GM19455 (cell line): Measurements from ENCODE around the gene RDH5.

ENCODE experiments used
- ATAC-seq: cut with Tn5 transposase; IDR thresholded peaks from one replicate; pipeline ENCODE4 v1.9.1; 2021; ENCODE audit not compliant: unreplicated experiment

The RDH5 gene

DNA sequence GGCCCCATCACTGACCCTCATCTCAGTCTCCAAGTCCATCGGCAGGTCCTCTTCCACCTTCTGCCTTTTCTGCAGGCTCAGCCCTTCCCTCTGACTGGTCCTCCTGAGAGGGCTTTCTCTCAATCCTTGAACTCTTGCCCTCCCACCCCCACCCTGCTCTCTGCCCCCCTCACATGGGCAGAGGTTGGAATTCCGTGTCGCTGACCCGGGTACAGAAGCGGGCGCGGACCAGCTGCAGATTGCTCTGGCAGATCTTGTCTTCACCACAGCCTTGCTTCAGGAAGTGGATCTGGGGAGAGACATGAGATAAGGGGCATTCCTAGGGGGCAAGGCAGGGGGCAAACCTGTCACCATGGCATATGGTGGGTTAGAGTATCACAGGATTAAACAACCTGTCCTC, 24.8 kb upstream of the RDH5 start:
- ATAC-seq: no peak

DNA sequence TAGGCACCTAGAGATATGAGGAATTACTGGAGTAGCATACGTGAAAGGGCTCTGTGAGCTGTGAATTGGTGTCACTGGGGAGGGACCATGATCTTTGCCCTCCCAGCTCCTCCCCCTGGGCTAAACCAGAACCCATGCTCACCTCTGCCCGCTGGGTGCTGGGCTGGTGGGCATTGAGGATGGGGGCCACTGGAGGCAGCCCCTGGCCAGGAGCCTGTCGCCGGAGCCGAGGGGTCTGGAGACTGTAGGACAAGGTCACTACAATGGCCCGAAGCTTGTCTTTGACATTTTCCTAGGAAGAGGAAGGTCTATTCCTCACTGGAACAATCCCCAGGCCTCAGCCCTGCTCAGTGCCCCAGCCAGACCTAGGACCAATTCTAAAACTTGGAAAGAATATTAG, 24.1 kb upstream of the RDH5 start:
- no peak for ATAC-seq

DNA sequence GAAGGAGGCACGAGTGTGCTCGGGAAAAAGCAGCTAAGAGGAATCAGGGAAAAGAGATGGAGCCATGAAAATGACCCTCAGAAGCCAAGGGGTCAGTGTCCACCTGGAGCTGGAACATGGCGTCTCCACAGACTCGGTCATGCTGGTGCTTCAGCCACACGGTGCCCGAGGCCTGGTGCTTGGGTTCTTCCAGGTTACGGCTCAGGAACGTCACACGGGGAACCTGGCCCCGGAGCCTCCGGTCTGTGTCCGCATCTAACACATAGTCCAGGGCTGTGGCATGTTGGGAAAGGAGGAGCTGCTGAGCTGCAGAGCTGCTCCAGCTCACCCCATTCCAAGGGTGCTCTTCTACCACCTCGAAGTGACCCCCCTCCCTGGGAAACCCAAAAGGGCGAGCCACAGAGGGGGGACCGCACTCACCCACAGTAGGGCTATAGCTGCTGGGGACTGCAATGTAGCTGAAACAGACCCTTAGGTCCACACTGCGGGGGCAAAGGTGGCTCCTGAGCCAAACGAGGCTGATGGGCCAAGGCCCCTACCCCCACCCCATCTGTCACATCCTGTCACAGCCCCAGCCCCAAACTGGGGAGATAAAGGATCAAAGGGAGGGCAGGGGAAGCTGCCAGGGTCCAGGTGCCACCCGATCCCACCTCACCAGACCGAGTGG, 23.3 kb upstream of the RDH5 start:
- ATAC-seq: no peak

DNA sequence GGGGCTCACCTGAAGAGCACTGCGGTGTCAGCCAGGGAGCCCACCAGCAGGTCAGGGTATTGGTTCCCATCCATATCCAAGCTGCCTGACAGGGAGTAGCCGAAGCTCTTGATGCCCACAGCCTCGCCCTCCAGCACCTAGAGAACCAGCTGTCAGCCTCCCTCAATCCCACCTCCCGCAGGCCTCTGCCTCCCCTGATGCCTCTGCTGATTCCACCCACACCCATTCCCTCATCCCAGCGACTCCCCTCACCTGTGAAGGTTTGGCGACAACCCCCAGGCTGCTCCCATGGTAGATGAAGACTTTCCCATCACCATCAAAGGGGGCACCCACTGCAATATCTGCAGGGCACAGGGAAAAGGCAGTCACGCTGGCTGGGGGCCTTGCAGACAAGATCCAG, 22.5 kb upstream of the RDH5 start:
- ATAC-seq: no peak

DNA sequence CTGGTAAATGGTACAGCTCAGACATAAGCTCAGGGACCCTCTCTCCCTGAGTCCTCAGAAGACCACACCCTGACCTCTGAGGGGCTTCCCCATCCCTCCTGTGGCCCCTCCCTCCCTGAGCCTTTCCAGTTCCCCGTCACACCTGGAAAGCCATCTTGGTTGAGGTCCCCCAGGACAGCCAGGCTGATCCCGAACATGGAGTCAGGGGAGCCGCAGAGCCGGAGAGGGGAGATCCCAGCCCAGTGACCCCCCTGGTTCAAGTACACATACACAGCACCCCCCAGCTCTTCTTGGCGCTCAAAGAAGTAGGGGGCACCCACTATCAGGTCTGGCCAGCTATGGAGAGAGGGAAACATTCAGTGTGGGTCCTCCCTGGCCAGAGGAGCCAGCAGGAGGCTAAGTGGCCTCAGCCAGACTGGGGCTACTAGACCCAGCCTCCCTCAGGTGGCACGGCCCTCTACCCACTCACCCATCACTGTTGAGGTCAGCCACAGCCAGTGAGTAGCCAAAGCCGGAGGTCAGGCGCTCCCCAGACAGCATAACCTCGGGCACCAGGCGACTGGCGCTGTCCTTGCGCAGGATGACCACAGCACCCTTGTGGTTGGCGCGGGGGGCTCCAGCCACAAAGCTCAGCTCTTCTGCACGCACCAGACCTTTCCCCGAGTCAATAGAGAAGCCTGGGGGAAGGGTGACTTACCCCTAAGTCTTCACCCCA, 21.8 kb upstream of the RDH5 start:
- no peak for ATAC-seq

DNA sequence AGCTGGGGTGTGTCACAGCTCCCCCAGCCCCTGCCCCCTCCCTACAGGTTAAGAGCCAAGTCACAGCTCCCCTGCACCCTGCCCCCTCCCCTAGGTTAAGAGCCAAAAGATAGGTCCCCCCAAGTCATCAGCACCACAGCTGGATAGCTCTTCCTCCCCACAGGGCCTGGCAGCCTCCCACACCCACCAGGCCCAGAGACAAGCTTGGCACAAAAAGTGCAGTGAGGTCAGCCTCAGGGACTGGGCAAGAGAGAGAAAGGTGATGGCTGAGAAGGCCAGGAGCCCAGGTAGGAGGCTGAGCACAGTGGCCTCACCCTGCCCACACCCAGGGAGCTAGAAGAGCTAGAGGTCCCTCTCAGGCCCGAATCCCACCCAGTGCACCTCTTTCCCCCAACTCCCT, 21.2 kb upstream of the RDH5 start:
- ATAC-seq: no peak

DNA sequence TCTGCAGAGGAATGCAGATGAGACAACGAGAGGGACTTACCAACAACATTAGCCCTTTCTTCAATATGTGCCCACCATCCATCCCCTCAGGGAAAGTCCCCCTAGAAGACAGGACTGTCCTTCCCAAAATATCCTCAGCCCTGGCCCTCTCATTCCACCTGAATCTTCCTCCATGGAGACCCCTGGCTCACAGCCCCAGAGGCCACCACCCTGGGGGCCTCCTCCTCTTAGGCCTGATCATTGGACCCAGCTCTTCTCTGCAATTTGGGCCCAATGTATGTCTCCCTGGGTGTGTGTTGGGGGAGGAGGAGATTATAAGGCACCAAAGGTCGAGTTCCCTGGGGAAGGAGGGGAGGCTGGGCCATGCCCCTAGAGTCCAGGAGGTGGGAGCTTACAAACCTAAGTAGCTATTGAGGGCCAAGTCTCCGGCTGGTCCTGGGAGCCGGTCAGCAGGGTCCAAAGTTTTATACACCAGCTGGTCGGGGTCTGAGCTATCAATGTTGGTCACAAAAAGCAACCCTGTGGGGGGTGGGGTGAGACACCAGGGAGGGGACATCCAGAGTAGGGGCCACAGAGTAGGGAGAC, 20.6 kb upstream of the RDH5 start:
- ATAC-seq: no peak

DNA sequence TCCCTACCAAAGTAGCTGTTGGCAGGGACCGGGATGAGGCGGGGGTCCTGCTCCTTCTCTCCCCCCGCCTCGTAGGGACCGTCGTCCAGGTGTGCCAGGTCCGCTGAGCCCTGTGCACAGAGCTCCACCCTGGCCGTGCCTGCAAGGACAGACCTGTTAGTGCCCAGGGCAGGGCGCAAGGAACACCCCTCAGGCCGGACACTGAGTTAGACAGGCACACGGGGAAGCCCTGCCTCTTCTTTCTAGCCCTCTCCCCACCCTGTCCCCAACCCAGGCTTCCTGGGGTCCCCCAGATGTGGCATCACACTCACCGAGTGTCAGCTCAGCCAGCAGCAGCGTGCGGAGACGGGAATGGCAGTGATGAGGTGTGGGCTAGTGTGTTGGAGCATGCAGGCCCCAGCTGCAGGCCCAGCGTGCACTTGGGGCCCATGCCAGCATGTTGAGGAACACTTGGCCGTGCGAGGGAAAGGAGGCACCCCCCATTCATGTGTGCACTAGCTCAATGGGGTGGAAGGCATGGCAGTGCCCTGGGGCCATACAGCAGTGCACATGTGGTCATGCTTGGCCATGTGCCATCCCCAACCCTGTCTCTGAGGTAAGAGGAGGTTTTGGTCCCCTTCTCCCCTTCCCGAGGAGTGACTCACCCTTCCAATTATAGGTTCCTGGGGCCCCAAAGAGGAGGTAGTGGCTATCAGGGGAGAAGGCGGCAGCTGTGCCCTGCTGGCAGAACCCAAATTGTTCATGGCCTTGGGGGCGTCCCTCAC, 19.8 kb upstream of the RDH5 start:
- ATAC-seq: no peak

DNA sequence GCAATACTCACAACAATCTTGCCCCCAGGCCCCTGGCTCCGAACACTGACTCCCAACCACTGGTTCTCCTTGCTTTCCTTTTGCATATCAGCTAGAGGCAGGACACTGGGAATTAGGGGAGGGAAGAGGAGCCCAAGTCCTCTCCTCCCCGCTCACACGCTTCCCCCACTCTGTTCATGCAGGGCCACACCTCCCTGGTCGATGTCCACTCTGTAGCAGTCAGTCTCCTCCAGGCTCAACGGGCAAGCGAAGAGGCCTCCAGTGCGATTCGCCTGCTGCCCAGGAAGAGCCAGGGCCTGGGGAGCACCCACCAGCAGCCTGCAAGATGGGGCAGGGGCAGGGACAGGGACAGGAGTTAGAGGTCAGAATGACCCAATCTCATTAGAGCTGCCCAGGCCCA, 17.3 kb upstream of the RDH5 start:
- no peak for ATAC-seq

DNA sequence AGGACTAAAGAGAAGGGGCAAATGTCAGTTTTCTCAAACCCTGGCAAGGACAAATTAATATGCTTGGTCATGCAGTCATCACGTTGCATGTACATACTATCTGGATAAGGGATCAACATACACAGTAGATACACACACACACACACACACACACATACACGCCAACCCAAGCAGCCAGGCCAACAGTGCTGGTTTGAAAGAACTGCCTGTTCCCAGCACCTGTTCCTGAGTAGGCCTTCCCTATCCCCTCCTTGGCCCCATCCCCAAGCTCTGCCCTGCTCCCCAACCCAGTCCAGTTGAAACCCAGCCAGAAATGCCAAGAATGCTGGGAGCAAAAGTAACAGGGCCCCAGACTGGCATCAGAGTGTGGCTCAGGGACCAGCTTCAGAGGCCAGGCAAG, 16.9 kb upstream of the RDH5 start:
- no peak for ATAC-seq

DNA sequence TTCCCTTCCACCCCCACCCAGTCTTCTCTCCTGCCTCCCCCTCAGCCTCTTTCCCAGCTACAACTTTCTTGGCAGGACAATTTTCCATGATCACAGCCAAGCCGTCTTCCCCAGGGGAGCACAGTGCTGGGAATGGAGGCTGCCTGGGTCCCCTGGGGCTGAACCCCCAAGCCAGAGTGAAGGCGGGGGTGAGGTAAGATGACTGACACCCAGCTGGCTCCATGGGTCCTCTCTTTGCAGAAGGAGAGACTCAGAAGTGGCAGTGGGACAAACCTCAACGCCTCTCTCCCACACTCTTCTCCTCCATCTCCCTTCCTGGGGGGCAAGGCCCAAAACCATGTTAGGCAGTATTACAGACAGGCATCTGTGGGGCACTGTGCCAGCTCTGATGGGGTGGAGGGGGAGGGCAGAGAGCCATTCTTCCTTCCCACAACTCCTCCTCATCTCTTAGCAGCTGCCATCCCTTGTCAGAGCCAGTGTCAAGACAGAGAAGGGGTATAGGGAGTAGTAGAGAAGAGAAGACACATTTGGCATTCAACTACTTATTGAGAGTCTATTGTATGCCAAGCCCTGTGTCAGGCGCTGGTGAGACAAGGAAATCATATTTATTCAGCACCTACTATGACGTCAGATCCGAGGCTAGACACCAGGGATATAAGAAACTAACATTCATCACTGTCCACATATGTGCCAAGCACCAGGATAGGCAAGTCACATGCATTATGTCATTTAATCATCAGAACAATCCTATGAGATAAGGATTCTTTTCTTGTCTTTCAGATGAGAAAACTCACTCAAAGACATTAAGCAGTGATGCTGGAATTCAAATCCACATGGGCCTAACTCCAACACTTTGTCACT, 16.1 kb upstream of the RDH5 start:
- ATAC-seq: no peak

DNA sequence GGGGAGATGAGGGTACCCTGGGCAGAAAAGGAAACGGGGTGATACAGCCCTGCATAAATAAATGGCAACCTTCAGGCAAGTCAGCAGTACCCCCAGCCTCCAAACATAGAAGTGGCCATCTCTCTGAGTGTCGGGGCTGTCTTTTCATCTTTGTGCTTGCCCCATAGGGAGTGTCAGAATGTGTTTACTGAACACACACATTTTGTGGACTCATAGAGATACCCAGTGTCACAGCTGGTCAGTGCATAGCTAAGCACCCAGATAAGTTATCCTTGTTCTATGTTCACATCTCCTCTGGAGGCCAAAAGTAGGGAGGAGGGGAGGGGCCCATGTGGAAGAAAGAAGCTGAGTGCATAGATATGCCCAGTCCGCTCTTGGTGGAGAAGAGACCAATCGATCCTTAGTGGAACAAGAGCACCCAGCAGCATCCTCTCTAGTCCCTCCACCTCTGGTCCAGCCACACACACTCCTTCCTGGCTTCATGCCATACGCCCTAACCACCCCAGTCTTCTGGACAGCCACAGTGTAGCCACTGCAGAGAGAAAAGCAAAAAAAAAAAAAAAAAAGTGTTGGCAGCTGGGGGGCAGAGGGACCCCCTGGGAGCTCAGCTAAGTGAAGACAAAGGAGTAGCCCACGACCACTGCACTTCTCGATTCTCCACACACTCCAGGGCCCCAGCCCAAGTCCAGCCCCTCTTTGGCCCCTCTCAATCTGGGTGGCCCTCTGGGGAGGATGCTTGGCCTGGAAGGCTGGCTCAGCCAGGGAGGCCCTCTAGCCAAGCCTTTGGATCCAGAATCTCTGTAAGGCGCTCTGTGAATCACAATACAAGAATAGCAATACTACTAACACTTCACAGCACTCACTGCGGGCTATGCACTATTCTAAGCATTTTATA, 15.1 kb upstream of the RDH5 start:
- ATAC-seq: no peak

DNA sequence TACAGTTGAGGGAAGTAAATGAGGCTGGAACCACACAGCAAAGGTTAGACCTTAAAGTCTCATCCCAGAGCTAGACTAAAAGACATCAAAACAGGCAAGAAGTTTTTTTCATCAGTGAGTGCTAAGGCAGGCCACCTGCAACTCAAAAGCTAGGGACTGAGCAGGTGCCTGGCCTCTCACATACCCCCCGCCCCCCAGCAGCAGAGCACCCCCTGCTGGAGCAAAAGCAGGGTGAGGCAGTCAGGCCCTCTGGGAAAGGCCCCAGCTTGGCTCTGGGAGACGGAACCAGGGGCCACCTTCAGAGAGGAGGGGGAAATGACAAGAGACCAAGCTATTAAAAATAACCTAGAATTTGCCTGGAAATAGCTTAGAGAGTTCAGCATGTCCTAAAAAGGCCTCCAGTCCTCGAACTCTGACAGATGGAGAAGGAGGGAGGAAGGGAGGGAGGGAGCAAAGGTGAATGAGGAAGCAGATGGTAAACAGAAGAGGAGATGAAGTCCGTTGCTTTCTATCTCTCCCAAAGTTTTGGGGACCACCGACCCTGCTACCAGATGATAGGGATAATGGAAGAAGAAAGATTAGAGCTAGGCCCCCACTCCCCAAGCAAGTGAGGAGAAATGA, 14.3 kb upstream of the RDH5 start:
- no peak for ATAC-seq

DNA sequence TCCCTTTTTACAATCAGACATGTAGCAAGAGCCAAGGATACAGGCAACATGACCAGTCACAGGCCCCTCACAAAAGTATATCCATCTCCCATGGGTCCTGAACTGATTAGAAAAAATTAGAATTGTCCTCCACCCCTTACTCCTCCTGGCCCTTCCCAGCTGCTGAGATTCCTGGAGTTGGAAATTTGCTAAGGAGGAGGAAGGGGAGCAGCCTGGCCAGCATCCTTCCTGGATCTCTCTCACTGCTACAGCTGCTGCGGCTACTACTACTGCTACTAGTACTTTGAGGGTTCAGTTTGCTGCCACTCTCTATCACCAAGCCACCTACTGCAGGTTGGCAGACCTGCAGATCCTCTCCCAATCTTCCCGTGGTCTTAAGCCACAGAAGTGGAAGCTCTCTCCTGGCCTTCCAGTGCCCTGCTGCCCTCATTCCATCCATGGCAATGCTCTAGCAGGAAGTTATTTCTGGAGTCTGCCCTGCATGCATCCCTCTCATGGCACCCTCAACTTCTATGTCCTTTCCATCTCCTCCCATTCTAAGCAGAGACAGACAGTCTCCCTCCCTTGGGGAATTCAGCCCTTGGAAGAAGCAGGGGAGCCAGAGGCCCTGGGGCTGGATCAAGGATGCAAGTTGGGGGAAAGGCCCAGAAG, 13.5 kb upstream of the RDH5 start:
- ATAC-seq: no peak

DNA sequence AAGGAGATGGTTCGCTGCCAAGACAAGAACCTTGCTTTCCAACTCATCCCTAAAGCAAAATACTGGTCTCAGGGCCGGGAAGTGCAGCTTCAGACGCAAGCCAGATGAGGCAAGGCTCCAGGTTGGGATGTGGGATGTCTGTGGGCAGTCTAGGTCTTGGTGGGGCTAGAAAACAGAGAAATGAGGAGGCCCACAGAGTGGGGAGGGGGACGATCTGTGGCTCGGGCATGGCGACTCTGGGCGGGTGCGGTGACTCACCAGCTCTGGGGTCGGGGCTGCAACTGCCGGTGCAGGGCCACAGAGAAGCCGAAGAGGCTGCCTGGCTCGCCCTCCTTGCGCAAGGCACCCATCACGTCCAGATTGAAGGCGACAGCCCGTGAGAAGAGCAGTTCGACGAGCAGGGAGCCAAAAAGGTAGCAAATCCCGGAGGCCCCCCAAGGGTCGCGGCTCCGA, 12.9 kb upstream of the RDH5 start:
- no peak for ATAC-seq

DNA sequence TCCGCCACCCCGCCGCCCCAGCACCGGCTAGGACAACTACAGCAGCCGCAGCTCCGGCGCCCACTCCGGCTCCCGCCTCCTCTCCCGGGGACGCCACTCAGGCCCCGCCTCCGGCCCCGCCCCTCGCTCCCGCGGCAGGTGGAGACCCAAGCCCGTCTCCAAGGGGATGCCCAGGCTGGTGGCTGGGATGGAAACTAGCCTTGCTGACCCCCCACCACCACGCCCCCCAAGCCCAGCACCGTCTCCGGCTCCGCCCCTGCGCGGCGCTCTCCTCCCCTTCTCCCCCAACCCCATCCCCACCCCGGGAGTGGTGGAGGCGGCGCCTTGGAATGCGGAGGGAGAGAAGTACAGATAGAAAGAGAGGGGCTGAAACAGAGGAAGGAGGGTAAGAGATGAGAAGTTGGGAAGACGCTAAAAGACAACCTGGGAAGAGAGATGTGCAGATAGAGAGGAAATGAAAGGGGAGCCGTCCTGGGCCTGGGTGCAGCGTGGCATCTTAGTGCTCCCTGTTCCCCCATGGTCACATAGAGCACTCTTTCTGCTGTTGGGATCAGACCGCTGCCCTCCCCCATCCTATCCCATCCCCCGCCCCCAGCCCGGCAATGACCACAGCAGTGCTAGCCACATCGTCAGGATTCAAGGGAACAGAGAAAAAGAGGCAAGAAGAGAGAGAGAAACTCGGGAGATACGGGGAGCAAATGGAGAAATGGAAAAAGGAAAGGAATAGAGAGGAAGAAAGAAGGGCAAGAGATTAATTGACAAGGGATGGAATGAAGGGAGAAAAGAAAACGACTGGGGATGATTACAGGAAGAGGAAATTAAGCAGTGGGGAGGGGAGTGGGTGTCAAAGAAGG, 12.1 kb upstream of the RDH5 start, which contains the start of gene ITGA7:
Gene ITGA7 (minus strand): TSS at position 64 of the 854 bp plus-strand sequence. CDS start 222 bp downstream, outside the sequence.
- peak; percentile 67 for ATAC-seq

DNA sequence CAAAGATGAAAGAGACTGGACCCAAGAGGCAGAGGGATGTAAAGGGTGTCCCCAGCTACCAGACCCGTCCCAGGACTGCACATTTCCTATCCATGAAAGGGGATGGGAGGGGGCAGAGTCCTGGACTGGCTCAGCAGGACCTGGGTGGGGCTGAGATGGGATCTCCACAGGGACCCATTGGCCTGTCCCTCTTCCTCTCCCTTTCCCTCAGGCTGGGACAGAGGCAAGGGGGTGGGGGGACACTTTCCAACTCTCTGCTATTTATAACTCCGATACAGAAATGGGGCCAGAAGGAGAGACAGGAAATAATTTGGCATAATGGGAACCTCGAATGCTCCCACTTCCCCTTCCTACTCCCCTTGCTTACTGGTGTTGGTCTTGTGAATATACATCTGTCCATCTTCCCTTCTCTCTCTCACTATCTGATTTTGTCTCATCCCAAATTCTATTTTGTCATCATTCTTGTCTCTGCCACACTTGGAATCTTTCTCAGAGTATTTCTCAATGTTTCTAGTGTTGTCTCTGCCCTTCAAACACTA, 11.4 kb upstream of the RDH5 start:
- ATAC-seq: no peak
